ENCODE results near the gene CD34.
A peak's percentile ranks its signal among the peaks of the same experiment; 100 is the strongest.

The CD34 gene

DNA sequence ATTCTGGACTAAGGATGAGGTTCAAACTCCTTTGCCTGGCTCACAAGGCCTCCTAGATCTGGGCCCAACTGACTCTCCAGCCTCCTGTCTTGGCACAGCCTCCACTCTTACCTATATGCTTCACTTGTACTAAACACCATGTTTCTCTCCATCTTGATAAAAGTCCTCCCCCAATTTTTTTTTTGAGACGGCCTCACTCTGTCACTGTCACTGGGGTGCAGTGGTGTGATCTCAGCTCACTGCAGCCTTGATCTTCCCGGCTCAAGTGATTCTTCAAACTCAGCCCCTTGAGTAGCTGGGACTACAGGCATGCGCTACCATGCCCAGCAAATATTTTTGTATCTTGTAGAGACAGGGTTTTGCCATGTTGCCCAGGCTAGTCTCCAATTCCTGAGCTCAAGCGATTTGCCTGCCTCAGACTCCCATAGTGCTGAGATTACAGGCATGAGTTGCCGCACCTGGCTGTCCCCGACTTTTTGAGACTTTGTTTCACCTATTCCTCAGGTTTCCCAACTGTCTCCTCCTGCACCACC lies 39.7 kb downstream of the CD34 start:
- DNase-seq: no peak

DNA sequence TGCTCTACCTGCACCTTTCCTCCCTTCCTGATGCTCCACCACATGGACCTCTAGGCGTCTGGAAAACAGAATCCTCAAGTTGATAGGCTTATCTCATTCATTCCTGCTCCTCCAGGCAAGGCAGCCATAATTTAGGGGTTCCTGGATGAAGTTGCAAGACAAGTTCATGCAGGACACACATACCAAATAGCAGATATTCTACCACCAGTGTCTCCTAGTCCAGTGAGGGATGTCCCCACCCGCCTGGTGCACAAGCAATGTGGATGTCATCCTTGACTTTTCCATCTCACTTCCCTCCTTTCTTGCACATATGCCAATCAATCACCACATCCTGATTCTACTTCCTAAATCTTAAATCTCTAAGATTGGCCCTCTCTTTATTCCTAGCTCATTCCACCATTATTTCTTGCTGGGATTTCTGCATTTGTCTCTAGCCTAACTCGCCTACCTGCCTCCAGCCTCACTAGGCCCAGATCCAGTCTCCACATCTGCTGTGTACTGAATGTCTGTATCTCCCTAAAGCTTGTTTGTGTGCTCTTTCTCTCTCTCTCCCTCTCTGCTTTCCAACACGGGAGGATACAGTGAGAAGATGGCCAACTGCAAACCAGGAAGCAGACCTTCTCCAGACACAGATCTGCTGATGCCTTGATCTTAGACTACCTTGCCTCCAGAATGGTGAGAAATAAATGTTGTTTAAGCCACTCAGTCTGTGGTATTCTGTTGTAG lies 40.5 kb downstream of the CD34 start:
- DNase-seq: no peak

DNA sequence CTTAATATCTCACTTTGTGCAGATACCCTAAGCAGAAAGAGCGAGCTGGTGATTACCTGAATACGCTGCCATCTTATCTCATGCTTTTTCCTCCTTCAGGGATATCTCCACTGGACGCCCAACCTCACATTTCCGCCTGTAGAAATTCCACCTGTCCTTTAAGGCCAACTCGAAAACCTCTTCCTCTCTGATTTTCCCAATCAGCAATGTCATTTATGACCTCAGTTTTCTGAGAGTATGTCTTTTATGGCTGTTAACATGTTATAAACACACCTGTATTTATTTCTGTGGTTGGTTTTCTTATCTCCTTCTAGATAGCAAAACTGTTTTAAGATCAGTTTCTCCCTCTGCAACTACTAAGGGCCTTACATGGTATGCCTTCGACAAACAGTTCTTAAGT lies 41.1 kb downstream of the CD34 start:
- DNase-seq: no peak

DNA sequence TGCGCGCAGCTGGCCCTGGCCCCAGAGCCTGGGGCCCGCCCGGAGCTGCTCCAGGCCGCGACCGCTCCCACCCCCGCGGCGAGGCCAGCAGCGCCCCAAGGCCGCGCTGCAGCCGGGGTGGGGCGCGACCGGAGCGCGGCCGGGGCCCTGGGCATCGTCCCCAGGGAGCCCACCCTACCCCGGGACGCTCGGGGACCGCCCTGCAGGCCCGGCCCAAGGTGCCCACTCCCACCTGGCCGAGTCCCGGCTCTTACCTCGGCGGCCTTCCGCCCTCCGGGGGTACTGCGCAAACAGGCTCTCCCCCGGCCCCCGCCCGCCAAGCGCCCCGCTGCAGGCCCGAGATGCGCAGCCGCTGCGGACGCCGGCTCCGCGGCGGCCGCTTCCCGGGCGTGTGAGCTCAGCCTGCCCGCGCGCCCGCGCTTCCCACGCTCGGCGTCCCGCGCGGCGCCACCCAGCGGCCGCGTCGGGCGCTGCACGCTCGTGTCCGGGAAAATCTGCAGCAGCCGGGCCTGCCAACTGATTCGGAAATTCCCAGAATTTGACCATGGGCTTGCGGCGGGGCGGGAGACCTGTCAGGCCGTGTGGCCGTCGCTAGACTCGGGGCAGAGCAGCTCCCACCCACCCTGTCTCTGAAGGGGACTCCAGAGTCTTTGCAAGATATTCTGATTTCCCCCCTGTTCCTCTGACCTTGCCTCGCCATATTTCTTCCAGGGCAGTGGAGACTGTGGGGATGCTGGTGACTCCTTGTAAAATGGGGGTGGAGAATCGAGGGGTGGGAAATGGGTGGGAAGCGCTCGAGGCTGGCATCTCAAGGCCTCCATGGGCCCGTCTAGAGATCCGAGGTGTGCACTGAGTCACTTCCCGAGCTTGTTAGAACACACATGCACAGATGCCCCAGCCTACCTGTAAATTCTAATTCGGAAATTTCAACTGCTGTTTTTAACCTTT lies 41.9 kb downstream of the CD34 start:
- peak; percentile 21 for DNase-seq

DNA sequence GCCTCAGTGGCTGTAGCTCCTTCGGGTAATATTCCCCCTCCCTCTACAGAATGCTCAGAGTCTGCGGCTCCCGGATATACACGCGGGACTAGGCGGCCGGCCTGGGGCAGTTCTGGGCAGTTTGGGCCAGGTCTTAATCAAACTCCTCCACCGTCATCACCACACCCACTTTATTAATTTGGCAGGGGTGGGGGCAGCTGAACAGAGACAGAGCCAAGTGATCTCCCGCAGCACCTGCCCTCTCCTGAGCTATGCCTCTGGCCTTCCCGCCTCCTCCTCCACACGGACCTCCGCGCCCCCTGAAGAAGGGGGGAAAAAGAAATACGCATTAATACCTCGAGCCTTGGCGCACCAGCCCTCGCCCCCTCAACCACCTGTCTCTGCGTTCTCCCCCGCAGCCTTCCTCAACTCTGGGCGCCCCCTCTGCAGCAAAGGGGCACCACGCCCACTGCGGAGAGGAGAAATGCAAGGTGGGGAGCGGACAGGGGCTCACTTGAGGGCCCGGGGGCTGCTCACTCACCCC lies 42.6 kb downstream of the CD34 start:
- DNase-seq: no peak

DNA sequence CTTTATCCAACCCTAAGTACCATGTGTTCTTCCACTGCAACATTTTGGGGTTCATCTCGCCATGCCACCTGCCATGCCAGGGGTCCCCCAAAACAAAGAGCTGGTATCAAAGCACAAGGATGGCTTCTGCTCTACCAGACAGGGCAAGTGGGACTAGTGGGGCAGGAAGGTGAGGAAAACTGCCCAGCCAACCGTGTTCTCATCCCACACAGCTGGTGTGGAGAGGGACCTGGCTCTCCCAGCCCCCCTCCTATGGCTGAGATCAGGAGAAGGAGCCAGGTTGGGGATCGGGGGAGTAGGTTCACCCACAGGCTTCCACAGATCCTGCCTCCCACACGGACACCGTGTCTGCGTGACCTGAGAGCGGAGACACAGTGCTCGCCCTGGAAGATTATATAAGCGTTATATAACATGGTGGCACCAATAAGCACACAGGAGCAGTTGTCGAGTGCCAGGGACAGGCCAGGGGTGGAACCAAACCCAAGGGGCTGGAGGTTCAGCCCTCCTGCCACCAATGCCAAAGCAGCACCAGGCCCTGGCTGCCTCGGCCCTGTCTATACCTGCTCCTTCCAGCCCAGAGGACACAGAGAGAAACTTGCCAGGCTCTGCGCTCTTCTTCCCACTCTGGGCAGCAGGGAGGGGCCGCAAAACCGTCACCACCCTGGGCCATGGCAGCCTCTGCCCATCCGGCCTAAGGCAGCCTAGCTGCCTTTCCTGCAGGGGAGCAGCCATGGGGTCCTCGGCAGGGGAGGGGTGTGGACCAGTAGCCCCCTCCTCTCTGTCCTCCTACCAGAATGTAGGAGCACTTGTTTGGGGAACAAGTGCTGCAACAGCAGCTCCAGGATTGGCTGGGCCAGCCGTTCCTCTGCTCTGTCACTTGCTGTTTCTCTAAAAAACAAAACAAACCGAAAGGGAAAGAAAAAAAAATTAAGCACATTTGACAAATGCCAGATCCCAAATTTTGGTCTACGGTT lies 43.5 kb downstream of the CD34 start:
- no peak for DNase-seq

DNA sequence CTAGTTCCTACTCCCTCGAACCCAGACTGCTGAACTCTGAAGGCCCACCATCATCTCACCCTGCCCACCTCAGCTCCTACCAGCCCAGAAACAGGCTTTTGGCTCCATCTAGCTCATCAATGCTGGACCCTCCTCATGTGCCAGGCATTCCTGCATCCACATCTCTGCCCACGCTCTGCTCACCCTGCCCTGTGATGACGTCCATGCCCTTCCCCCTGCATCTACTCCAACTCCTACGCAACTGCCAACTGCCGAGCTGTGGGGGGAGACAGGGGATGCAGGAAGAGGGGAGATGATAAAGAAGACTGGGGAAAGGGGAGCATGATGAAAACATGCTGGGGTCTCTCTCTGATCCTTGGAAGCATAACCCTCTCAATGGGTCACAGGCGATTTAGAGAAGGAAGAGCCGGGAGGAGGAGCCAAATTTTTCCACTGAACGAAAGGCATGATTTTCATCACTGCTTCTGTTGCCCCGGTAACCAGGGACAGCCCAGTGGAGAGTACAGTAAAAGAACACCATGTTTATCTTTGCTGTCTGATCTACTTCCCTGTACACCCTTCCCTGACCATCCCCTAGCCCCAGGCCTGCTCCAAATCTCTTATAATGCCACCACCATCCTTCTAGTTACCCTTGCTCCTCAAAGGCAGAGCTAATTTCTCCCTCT lies 44.3 kb downstream of the CD34 start:
- no peak for DNase-seq

DNA sequence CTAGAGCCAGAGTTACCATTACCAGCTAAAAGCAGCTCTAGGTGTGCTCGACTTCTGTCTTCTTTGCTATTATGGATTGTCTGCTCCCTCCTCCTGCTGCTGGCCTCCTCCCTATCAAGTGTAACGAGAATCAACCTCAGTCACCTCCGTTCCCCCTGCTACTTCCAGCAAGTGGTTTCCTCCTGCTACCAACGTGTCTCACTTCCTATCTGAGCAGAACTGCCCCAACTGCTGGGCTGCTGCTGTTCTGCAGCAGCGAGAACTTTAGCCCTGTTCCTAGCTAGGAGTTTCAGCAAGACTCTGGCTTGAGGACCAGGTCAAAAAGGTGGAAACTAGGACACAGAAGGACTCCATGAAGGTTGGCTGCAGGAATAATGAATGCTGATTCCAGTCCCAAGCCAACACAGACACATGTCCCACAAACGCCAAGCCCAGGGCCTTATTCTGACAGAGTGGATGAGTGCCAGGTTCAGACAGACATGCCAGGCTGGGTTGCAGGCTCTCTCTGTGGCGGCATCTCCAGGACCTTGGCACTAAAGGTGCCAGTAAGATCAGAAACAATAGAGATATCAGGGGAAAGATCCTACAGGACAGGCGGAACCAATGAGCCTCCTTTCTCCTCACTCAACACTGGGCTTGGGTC lies 46.9 kb downstream of the CD34 start:
- DNase-seq: no peak

DNA sequence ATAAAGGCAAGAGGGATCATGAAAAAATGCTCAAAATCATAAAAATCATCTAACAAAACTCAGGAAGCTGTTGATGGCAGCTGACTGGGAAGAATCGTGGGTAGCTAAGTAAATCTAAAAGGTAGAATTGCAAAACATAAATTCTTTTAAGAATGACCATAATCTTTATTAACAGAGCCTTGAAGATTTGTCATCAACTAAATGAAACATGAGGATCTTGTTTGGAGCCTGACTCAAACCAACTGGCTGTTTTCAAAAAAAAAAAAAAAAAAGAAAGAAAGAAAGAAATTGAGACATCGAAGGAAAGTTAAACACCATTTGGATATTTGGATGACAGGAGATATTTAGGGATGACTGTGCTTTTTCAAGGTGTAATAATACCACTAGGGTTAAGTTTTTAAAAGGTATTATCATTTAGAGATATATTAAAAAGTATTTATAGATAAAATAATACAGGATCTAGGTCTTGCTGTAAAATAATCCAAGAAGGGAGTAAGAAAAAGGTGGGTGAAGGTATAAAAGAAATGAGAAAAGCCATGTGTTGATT lies 48.6 kb downstream of the CD34 start:
- DNase-seq: no peak

DNA sequence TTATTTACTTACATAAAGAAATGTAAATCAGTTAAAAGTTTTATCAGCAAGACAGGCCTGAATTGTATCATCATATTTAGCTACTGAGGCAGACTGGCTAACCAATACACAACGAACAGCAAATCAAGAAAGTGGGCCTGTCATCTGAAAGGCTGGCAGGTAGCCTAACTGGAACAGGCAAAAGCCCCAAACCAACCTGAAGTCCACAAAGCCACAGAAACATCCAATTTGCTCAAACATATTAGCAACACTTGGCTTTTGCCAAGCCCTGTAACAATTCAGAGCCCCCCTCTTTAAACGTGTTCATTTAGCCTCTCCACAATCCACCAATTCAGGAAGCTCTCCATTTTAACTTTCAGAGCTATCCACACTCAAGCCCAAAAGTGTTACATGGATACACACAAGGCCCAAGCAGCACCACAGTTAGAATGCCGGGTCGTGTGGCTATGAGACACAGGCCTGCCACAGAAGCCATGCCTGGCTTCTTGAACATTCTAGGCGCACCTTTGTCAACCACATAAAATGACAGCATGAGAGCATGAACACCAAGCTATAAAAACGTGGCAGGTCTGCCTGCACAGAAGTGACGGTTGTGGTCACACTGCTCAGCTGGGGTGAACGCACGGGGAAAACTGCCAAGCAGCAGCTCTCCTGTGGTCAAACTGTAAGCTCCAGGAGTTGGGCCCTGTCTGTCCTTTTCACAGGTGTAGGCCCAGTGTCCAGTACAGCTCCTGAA lies 49.3 kb downstream of the CD34 start:
- no peak for DNase-seq

DNA sequence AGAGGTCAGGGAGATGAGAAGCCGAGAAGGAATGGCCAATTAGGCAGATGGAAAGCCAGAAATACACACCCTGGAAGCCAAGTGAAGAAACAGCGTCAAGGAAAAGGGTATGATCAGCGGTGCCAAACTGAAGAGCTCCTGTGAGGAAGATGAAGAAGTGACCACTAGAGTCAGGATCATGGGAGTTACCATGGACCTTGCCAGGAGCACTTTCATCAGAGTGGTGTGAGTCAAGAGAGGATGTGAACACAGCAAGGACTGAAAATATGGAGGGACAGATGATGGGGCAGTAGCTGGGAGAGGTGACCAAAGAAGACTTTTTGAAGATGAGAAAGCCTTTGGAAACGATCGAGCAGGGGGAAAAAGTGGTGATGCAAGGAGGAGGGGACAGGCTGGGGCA lies 50.4 kb downstream of the CD34 start:
- no peak for DNase-seq

DNA sequence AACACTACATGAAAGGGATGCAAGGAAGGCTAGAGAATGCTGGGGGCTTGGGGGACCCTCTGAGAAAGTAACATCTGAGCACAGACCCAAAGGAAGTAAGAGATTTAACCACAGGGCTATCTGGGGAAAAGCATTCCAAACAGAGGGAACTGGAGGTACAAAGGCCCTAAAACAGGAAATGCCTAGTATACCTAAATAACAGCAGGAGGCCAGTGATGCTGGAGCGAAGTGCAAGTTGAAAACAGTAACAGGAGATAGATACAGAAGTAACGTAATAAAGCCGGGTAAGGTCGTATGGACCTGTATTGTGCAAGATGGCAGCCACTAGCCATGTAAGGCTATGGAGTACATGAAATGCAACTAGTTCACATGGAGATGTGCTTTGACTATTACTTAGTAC lies 52.1 kb downstream of the CD34 start:
- no peak for DNase-seq

DNA sequence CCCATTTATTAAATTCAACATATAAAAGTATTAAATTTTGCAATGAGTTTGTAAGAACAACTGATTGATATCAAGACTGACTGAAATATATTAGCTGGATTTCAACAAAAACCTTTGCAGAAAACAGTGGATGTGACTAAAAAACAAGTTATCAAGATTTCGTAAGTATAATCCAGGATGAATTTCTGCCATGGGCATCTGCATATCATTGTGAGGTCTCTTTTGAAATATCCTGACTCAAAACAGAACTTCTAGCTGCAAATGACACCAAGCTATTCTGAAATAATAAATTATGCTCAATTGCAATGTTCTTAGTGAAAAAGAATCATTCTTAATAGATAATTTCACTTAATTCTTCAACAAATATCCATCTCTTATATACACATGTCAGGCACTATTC lies 52.6 kb downstream of the CD34 start:
- DNase-seq: no peak

DNA sequence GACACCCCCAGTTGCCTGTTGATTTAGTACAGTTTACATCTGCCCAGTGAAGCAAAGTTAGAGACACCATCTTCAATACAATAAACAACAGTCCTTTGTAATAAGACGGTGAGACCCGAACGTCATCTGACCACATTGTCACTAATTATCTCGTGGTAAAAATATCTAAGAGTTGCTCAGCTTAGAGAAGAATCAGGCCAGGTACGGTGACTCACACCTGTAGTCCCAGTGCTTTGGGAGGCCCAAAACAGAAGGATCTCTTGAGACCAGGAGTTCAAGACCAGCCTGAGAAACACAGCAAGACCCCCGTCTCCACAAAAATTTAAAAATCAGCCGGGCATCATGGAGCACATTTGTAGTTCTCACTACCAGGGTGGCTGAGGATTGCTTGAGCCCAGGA lies 53.5 kb downstream of the CD34 start:
- no peak for DNase-seq

DNA sequence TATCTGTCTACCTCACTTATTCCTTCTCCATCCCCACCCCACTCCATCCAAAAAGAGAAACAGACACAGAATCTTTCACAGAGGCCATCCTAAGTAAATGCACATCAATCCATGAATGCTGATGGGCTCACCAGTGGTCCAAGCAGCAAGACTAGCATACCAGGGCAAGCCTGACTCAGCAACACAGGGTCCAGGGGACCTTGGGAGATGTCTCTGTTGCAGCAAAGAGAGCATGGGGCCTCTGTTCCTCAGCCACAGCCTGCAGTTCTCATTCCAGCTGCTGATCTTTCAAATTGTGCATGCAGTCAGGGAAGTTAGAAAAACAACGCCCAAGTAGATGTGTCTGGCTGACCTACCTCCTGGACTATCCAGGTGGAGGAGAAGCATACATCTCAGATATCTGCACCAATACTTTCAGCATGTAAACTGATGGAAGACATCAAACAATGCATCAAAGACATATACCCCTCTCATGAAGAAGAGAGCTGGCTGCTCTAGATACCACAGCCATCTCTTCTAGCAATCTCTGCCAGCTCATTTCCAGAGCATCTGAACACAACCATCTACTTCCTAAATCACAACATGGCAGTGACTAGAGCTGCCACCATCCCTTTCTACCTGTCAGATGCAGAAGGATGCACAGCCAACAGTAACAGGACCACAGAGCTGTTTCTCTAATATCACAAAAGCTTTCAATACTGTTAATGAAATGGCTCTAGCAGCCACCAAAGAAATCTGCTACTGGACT lies 54.5 kb downstream of the CD34 start:
- DNase-seq: no peak

DNA sequence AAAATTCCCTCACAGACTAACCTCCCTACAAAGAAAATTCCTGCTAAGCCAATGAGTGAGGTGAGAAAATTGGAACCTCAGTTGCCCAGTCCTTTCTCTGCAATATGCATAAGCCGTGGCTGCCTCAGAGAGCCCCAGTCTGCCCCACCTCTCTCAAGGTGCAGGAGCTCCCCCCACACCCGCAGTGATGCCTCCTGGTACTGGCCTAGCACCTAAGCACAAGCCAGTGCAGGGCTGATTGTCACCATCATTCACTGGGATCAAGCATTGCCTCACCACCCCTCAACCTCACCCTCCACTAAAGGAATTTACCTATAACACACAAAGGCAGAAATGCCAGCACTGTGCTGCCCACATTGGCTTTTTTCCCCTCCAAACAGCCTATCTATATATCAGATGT lies 56.9 kb downstream of the CD34 start:
- DNase-seq: no peak

DNA sequence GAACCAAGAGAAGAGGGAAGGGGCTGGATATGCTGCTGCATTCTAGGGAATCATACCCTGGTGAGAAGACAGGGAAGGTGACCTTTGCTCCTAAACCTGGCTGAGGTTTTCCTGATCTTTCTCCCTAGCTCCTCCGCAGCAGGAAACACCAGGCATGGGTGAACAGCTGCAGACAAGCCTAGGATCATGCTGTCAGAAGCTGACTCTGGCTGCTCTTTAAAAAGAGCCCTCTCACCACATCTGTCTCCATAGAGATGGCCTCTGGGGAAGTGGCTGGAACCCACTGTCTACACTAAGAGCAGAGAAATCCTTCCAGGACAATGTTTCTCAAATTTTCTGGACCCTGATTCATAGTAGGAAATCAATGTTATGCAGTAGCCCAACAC lies 57.6 kb downstream of the CD34 start:
- no peak for DNase-seq

DNA sequence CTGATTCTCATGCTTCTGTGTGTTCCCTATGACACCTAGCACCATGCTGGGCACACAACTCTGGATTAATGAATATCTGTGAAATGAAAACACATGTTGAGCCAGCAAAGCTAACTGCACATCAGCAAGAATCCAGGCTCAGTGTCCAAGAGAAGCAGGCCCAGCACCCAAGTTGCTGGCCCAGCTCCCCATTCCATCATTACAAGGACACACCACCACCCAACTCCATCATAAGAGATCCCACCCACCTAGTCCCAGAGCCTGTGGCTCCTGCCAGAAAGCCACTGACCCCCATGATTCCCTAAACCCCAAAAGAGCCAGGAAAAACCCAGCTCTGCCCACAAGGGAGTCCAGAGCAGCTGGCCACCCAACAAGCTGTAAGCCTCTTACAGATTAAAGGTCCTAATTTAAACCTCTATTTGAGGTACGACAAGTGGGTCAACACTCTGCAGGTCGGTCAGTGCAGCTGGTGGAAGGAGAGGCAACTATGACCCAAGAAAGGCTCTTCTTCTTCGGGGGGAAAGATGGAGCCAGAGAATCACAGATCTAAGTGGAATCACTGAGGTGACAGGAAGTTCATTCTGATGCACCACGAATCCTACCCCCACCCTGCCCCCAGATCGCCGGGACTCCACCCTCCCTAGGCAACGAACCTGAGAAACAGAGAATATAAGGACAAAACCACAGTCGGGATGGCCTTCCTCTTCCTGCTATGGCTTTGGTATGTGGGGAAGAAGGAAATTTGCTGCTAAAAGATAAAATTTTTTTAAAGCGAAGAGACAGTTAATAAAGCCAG lies 58.2 kb downstream of the CD34 start:
- DNase-seq: no peak

DNA sequence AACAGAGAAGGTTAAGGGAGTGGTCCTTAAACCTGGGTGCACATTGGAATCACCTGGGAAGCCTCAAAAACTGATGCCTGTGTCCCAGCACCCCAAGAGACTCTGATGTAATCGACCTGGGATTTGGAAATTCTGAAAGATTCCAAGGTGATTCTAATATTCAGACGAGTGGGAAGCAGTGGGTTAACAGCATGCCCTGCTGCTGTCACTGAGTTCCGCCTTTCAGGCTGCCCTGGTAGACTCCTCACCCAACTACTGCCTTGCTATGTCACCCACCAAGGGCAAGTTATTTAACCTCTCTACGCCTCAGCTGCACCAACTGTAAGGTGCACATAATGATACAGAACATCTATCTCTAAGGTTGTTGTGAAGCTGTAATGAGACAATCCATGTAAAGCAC lies 59.2 kb downstream of the CD34 start:
- no peak for DNase-seq
